MM.1S (cell line): ENCODE data around the gene IQCC.
A peak's percentile ranks its signal among the peaks of the same experiment; 100 is the strongest.

Source experiments
- DNase-seq: peaks from one replicate; pipeline ENCODE4 v3.0.0-alpha.2; 2015
- H2AFZ ChIP-seq: fragments of 300-600 bp; sonication (generic); 2 replicates; pipeline ENCODE4 v1.6.0; 2016; ENCODE audit warnings: antibody characterized with exemption, low read length
- H3F3A ChIP-seq: fragments of 300-600 bp; sonication (generic); 2 replicates; pipeline ENCODE4 v1.6.1; 2016; ENCODE audit warnings: mild to moderate bottlenecking, antibody characterized with exemption, low read length, moderate library complexity, mixed read lengths; ENCODE audit not compliant: insufficient read depth
- H3K27ac ChIP-seq: fragments of 300-600 bp; sonication (generic); 2 replicates; pipeline ENCODE4 v1.5.1; 2016; ENCODE audit warnings: mild to moderate bottlenecking, low read length
- H3K27me3 ChIP-seq: fragments of 300-600 bp; sonication (generic); replicated peaks from 2 replicates; pipeline ENCODE4 v1.6.0; 2016; ENCODE audit warnings: low read length; ENCODE audit not compliant: insufficient read depth
- H3K36me3 ChIP-seq: fragments of 300-600 bp; sonication (generic); replicated peaks from 2 replicates; pipeline ENCODE4 v1.6.1; 2016; ENCODE audit warnings: mild to moderate bottlenecking, low read length, mixed read lengths; ENCODE audit not compliant: insufficient read depth
- H3K4me1 ChIP-seq: fragments of 300-600 bp; sonication (generic); 2 replicates; pipeline ENCODE4 v1.6.1; 2016; ENCODE audit warnings: low read length, mixed read lengths
- H3K4me2 ChIP-seq: fragments of 300-600 bp; sonication (generic); 2 replicates; pipeline ENCODE4 v1.6.0; 2016; ENCODE audit warnings: low read depth, low read length
- H3K4me3 ChIP-seq: fragments of 300-600 bp; sonication (generic); 2 replicates; pipeline ENCODE4 v1.5.1; 2016; ENCODE audit warnings: low read length, mixed read lengths
- H3K79me2 ChIP-seq: fragments of 300-600 bp; sonication (generic); 2 replicates; pipeline ENCODE4 v1.6.1; 2016; ENCODE audit warnings: mixed run types, low read length, mixed read lengths
- H3K9ac ChIP-seq: fragments of 300-600 bp; sonication (generic); 2 replicates; pipeline ENCODE4 v1.6.1; 2016; ENCODE audit warnings: low read length, mixed read lengths
- H3K9me2 ChIP-seq: fragments of 300-600 bp; sonication (generic); replicated peaks from 2 replicates; pipeline ENCODE4 v1.6.1; 2016; ENCODE audit warnings: mild to moderate bottlenecking, low read length, mixed read lengths; ENCODE audit not compliant: insufficient read depth
- H3K9me3 ChIP-seq: fragments of 300-600 bp; sonication (generic); replicated peaks from 2 replicates; pipeline ENCODE4 v1.6.1; 2016; ENCODE audit warnings: mild to moderate bottlenecking, low read length, mixed read lengths; ENCODE audit not compliant: insufficient read depth
- H4K20me1 ChIP-seq: fragments of 300-600 bp; sonication (generic); 2 replicates; pipeline ENCODE4 v1.6.1; 2016; ENCODE audit warnings: mild to moderate bottlenecking, low read length, moderate library complexity, mixed read lengths; ENCODE audit not compliant: insufficient read depth
- CTCF ChIP-seq: fragments of 300-600 bp; sonication (generic); IDR thresholded peaks from 2 replicates; pipeline ENCODE4 v1.5.1; 2016; ENCODE audit warnings: antibody characterized with exemption, low read length, mixed read lengths
- EZH2 ChIP-seq: fragments of 300-600 bp; sonication (generic); optimal IDR thresholded peaks from 2 replicates; pipeline ENCODE3; 2017; ENCODE audit warnings: low read depth, mild to moderate bottlenecking, antibody characterized with exemption, low read length, mixed read lengths
- EZH2phosphoT487 ChIP-seq: fragments of 300-600 bp; sonication (generic); IDR thresholded peaks from 2 replicates; pipeline ENCODE4 v1.6.1; 2018; ENCODE audit warnings: antibody characterized with exemption, low read length

Gene IQCC

GRCh38 chr1:32181065-32181464 lies 24.4 kb upstream of the IQCC start:
- Histone ChIP-seq H3K27ac (no peak overlapping the region), H3K79me2 (peaks cover 54% of the 10 kb centered on the region), H3K4me3 (peak overlapping the region; percentile 95; the same call in 1 of the 2 replicates), H3K27me3 (no peaks in the 10 kb centered on the region), H3K36me3 (peaks cover 17% of the 10 kb centered on the region), H3K9me3 (no peaks in the 10 kb centered on the region), H3K9me2 (no peaks in the 10 kb centered on the region), H3K9ac (peak overlapping the region; percentile 95; the same call in 1 of the 2 replicates), H2AFZ (no peak overlapping the region), H3F3A (peaks cover 14% of the 10 kb centered on the region), H3K4me1 (peaks cover 16% of the 10 kb centered on the region), H3K4me2 (peak overlapping the region; percentile 93), H4K20me1 (no peaks in the 10 kb centered on the region)
- no peak for DNase-seq
- TF ChIP-seq EZH2 (no peak), CTCF (no peak), EZH2phosphoT487 (no peak)

- Histone ChIP-seq H3K79me2 (peaks cover 59% of the 10 kb centered on the region), H2AFZ (no peak overlapping the region), H3K9me3 (no peaks in the 10 kb centered on the region), H3K27me3 (no peaks in the 10 kb centered on the region), H3K4me3 (no peak overlapping the region), H3K9me2 (no peaks in the 10 kb centered on the region), H3K4me1 (peaks cover 16% of the 10 kb centered on the region), H4K20me1 (no peaks in the 10 kb centered on the region), H3K9ac (no peak overlapping the region), H3K27ac (no peak overlapping the region), H3K36me3 (peaks cover 17% of the 10 kb centered on the region), H3K4me2 (peak overlapping the region; percentile 93; the same call in 1 of the 2 replicates), H3F3A (peaks cover 14% of the 10 kb centered on the region)
- DNase-seq: no peak
- TF ChIP-seq EZH2phosphoT487 (no peak), EZH2 (no peak), CTCF (no peak)
These were observed 23.9 kb upstream of the IQCC start for GRCh38 chr1:32181563-32181962.

GRCh38 chr1:32182060-32182459 lies 23.4 kb upstream of the IQCC start:
- no peaks in the 10 kb centered on the region for H3K27me3 ChIP-seq
- H3K27ac ChIP-seq: no peak overlapping the region
- no peaks in the 10 kb centered on the region for H3K9me3 ChIP-seq
- H4K20me1 ChIP-seq: no peaks in the 10 kb centered on the region
- H3K9ac ChIP-seq: no peak overlapping the region
- no peak for DNase-seq
- no peak overlapping the region for H3K4me3 ChIP-seq
- H3K4me1 ChIP-seq: peaks cover 16% of the 10 kb centered on the region
- no peaks in the 10 kb centered on the region for H3K9me2 ChIP-seq
- peaks cover 64% of the 10 kb centered on the region for H3K79me2 ChIP-seq
- no peak overlapping the region for H2AFZ ChIP-seq
- H3K4me2 ChIP-seq: no peak overlapping the region
- H3K36me3 ChIP-seq: peaks cover 17% of the 10 kb centered on the region
- H3F3A ChIP-seq: peaks cover 14% of the 10 kb centered on the region
- no peak for TF ChIP-seq CTCF
- TF ChIP-seq EZH2phosphoT487: no peak
- no peak for TF ChIP-seq EZH2
